ENCODE measurements around the gene MYO1D. TPM values are rescaled to one million over a fixed set of nuclear protein-coding genes. Genes with fewer than 3 reads are reported as not detected.
A peak's percentile ranks its signal among the peaks of the same experiment; 100 is the strongest.

MYO1D gene
- total RNA-seq, 1 donor from 2014 or later, result 5.5 TPM

DNA sequence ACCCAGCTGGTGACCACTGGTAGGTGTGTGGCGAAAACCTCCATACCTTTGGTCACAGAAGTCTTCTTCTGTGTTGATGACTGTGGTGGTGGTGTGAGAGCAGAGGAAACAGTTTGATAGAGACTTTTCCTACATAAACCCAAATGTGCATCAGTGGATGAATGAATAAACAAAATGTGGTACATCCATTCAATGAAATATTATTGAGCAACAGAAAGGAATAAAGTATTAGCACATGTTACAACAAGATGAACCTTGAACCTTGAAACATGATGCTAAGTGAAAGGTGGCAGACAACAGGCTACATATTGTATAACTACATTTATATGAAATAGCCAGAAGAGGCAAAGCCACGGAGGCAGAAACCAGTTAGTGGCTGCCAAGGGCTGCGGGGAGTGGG lies 374.9 kb downstream of the MYO1D start:
- Histone ChIP-seq H3K9me3 (replicated peaks) (no peaks in the 10 kb centered on the region), H3K27me3 (ENCODE audit: low read depth) (no peaks in the 10 kb centered on the region), H3K4me1 (no peaks in the 10 kb centered on the region), H3K27ac (replicated peaks) (no peak overlapping the region), H3K36me3 (no peaks in the 10 kb centered on the region), H3K4me3 (no peak overlapping the region)
- intact Hi-C loops (cut with micrococcal nuclease), result no loop called here
- TF ChIP-seq, protein P1, sequence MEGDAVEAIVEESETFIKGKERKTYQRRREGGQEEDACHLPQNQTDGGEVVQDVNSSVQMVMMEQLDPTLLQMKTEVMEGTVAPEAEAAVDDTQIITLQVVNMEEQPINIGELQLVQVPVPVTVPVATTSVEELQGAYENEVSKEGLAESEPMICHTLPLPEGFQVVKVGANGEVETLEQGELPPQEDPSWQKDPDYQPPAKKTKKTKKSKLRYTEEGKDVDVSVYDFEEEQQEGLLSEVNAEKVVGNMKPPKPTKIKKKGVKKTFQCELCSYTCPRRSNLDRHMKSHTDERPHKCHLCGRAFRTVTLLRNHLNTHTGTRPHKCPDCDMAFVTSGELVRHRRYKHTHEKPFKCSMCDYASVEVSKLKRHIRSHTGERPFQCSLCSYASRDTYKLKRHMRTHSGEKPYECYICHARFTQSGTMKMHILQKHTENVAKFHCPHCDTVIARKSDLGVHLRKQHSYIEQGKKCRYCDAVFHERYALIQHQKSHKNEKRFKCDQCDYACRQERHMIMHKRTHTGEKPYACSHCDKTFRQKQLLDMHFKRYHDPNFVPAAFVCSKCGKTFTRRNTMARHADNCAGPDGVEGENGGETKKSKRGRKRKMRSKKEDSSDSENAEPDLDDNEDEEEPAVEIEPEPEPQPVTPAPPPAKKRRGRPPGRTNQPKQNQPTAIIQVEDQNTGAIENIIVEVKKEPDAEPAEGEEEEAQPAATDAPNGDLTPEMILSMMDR (IDR thresholded peaks at IDR 0.05; ENCODE audit: borderline replicate concordance), result no peak
- DNase-seq, result no peak

DNA sequence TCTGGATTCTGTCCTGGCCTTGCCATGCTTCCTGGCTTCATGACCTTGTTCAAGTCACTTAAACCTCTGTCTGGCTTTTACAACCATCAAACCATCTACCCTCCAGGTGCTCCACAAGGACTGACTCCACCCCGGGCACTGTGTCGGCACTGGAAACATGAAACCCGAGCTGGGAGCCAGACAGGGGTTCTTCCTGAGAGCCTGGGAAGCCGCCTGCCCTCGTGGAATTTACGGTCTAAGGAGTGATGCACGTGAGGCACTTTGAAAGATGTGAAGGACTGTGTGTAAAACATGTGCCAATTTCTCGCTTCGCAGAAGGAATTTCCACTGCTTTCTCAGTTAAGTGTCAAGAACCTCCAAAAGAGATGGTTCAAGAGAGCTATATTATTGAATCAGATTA lies 378.5 kb downstream of the MYO1D start:
- Histone ChIP-seq H3K4me1 (peaks cover 32% of the 10 kb centered on the region), H3K27me3 (ENCODE audit: low read depth) (no peaks in the 10 kb centered on the region), H3K36me3 (no peaks in the 10 kb centered on the region), H3K4me3 (no peak overlapping the region), H3K27ac (replicated peaks) (no peak overlapping the region), H3K9me3 (replicated peaks) (no peaks in the 10 kb centered on the region)
- no peak for DNase-seq
- intact Hi-C loops (cut with micrococcal nuclease), result no loop called here
- TF ChIP-seq, protein P1 (IDR thresholded peaks at IDR 0.05; ENCODE audit: borderline replicate concordance), result no peak

DNA sequence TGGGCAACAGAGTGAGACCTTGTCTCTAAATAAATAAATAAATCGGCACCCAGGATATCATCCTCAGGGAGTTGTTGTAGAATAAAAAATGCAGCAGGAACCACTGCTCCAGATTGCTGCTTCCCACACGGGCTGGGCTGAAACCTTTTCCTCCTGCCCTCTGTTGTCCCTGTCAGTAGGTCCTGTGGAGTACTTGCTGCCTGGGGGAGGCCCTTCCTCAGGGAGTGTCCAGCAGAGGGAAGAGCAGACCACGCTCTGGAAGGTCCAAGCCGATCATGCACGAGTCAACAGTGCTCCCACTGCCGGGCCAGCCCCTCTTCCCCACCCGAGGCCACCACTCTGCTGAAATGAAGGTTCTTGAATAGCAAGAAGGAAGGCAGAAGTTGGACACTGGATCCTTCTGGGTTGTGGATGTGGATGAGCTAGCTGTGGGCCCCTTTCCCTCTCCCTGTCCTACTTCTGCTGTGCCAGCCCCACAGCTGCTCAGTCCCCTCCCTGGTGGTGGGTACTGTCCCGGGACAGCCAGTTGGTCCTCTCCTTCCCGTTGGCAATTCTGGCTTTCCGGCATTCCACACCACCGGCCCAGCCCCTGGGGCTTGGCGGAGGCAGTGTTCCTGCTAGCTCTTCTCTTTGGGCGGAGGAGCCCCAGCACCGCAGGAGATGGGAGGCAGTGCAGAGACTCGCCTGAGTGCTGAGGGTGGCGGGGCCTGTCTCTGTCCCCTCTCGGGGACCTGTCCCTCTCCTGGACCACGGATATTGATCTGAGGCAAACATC lies 379.3 kb downstream of the MYO1D start:
- no peaks in the 10 kb centered on the region for H3K36me3 ChIP-seq
- TF ChIP-seq, protein P1 (IDR thresholded peaks at IDR 0.05; ENCODE audit: borderline replicate concordance), result peak; percentile 26
- no peak for DNase-seq
- H3K9me3 ChIP-seq (replicated peaks), result no peaks in the 10 kb centered on the region
- H3K4me1 ChIP-seq, result peaks cover 38% of the 10 kb centered on the region
- no peak overlapping the region for H3K4me3 ChIP-seq
- H3K27ac ChIP-seq (replicated peaks), result no peak overlapping the region
- intact Hi-C loops (cut with micrococcal nuclease), result no loop called here
- no peaks in the 10 kb centered on the region for H3K27me3 ChIP-seq (ENCODE audit: low read depth)

DNA sequence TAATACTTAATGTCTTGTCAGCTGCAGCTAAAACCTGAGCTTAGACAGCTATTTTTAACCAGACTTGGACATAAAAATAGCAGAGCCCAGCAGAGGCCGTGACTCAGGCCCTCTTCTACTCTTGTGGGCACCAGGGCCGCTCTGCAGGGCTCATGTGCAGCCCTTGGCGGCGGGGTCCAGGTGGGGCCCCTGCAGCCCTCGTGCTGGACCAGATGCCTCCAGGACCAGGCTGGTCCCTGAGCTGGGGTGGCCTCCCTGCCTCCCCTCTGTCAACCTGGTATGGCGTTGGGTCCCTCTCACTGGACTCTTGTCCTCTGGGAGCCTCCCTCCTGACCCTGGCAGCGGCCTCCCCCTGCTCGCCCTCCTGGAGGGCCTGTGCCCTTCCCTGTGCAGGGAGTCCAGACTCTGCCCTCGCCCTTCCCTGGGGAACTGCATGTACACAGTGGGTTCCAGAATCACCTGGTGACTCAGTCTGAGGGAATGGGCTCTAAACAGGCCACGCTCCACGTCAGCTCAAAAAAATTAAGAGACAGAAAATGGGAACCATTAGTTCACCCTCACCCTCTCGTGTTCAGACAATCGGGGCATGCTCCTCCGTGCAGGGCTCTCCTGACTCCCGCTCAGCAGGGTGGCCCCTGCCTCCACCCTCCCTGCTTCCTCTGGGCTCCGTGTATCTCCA lies 380.4 kb downstream of the MYO1D start:
- peak overlapping the region; percentile 61 for H3K27ac ChIP-seq (replicated peaks)
- no peaks in the 10 kb centered on the region for H3K9me3 ChIP-seq (replicated peaks)
- peaks cover 40% of the 10 kb centered on the region for H3K4me1 ChIP-seq
- intact Hi-C loops (cut with micrococcal nuclease), result no loop called here
- no peaks in the 10 kb centered on the region for H3K36me3 ChIP-seq
- TF ChIP-seq, protein P1 (IDR thresholded peaks at IDR 0.05; ENCODE audit: borderline replicate concordance), result no peak
- H3K4me3 ChIP-seq, result no peak overlapping the region
- DNase-seq, result no peak
- H3K27me3 ChIP-seq (ENCODE audit: low read depth), result no peaks in the 10 kb centered on the region

DNA sequence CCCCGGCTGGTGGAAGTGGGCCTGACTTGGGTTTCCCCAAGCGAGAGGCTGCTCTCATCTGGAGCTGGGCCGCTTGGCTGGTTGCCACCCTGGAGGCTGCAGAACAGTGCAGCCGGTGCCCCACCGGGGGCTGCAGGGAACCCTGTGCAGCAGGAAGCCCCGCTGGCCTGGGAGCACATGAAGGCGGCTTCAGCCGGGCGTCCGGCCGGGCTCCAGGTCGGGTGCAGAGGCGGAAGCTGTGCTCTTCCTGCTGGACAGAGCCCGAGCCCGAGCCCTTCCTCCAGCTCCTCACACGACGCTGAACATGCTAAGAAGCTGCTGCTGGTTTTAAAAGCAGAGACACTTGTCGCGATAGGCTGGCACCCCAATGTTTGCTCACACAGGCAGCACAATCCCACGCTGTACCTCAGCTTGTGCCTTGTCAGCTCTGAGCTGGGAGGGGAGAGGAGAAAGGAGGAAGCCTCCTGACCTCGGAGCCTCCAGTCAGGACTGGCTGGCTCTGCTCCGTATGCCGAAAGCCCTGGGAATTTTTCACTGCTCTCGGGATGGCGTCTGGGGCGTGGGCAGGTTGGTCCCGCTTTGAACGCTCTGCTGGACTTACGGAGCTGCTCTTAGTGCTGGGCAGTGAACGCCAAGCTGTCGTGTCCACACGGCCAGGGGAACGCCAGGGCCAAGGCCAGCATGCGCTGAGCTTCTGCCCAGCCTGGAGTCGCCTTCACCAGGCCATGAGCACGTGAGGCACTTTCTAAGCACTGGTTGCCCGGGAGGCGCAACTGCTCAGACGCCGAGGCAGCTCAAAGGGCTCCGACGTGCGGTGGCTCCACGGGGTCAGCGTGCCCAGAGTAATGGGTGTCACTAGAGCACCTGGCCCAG lies 381.3 kb downstream of the MYO1D start:
- Histone ChIP-seq H3K4me3 (peak overlapping the region; percentile 23), H3K27me3 (ENCODE audit: low read depth) (no peaks in the 10 kb centered on the region), H3K36me3 (no peaks in the 10 kb centered on the region), H3K4me1 (peaks cover 40% of the 10 kb centered on the region), H3K27ac (replicated peaks) (peak overlapping the region; percentile 61), H3K9me3 (replicated peaks) (no peaks in the 10 kb centered on the region)
- no peak for DNase-seq
- TF ChIP-seq, protein P1 (IDR thresholded peaks at IDR 0.05; ENCODE audit: borderline replicate concordance), result no peak
- intact Hi-C loops (cut with micrococcal nuclease), result no loop called here

All from left ventricle myocardium inferior (tissue), 1 donor.